Breast epithelium (tissue), 3 donors: Measurements from ENCODE around the gene HMGA1.

Experiments used
- CTCF ChIP-seq, 3 donors: fragments of 450-650 bp; IDR thresholded peaks; one replicate each; pipeline ENCODE4 v1.5.1; 2016 to 2017; ENCODE audit warnings: antibody characterized with exemption in 3 of 3, mild to moderate bottlenecking in 3 of 3, moderate library complexity in 3 of 3
- POLR2A ChIP-seq: fragments of 450-650 bp; IDR thresholded peaks from one replicate; pipeline ENCODE4 v1.6.1; 2016; ENCODE audit warnings: antibody characterized with exemption, mild to moderate bottlenecking, moderate library complexity
- POLR2AphosphoS5 ChIP-seq, 3 donors: sonication (generic); formaldehyde crosslinking; IDR thresholded peaks; one replicate each; pipeline ENCODE4 v1.6.1; 2017; ENCODE audit warnings: antibody characterized with exemption in 3 of 3

- TF ChIP-seq CTCF (IDR thresholded peaks at IDR 0.05) (no peak), POLR2A (no peak), POLR2AphosphoS5 (IDR thresholded peaks at IDR 0.05) (no peak)
Observed at GRCh38 chr6:34288581-34288980, 51.9 kb downstream of the HMGA1 start.
